H1 (cell line): ENCODE data around the gene AIG1. TPM values are rescaled to one million over a fixed set of nuclear protein-coding genes. Genes with fewer than 3 reads are reported as not detected.

Experiments
- CTCF ChIA-PET: fragments of 300-600 bp; sonication (Branson Sonifier 250); formaldehyde crosslinking; loops from one replicate; lab custom pipeline; 2021; ENCODE audit not compliant: partially characterized antibody; lab: Charles Lee
- POLR2A ChIA-PET: fragments of 300-600 bp; sonication (Branson Sonifier 250); formaldehyde crosslinking; loops from one replicate; lab custom pipeline; 2021; ENCODE audit warnings: inconsistent platforms; ENCODE audit not compliant: partially characterized antibody; lab: Charles Lee
- DNase-seq, 2 experiments: peaks; one replicate each; pipeline versions ENCODE4 v3.0.0 to v3.0.0-alpha.2; 2010 to 2022; ENCODE audit warnings: low spot score in 2 of 2, low read depth in 1 of 2, mixed read lengths in 1 of 2
- FAIRE-seq: peaks from 2 replicates; lab custom pipeline; 2011; peaks lifted over from hg19 to GRCh38; lab: Jason Lieb, UNC
- H2AFZ ChIP-seq: 2 replicates; pipeline ENCODE4 v1.8.1; 2012; ENCODE audit warnings: low read length, inconsistent platforms
- H2AK5ac ChIP-seq: 2 replicates; pipeline ENCODE4 v1.6.1; 2013; ENCODE audit warnings: low read depth, low read length
- H2BK120ac ChIP-seq: replicated peaks from 2 replicates; pipeline ENCODE3; 2013; ENCODE audit warnings: low read depth, low read length, inconsistent platforms
- H2BK12ac ChIP-seq: 2 replicates; pipeline ENCODE4 v1.6.1; 2013; ENCODE audit warnings: low read depth, low read length
- H2BK15ac ChIP-seq: 2 replicates; pipeline ENCODE4 v1.6.1; 2013; ENCODE audit warnings: low read length
- H2BK20ac ChIP-seq: 2 replicates; pipeline ENCODE4 v1.6.1; 2013; ENCODE audit warnings: low read length
- H2BK5ac ChIP-seq: 2 replicates; pipeline ENCODE4 v1.6.1; 2013; ENCODE audit warnings: low read depth, low read length
- H3K14ac ChIP-seq: 2 replicates; pipeline ENCODE4 v1.6.1; 2013; ENCODE audit warnings: inconsistent platforms; ENCODE audit not compliant: insufficient read length
- H3K18ac ChIP-seq: 2 replicates; pipeline ENCODE4 v1.6.1; 2013; ENCODE audit warnings: low read length; ENCODE audit errors: extremely low read depth
- H3K23ac ChIP-seq: 2 replicates; pipeline ENCODE4 v1.6.1; 2013; ENCODE audit warnings: inconsistent platforms; ENCODE audit not compliant: insufficient read length
- H3K23me2 ChIP-seq: 2 replicates; pipeline ENCODE4 v1.6.1; 2013; ENCODE audit warnings: low read depth, low read length
- H3K27ac ChIP-seq: 2 replicates; pipeline ENCODE4 v1.6.1; 2011; ENCODE audit warnings: low read depth, low read length, inconsistent platforms
- H3K27me3 ChIP-seq, 4 experiments: replicated peaks in 1 of 4; 1 replicate in 1 of 4; 2 replicates in 3 of 4; pipeline versions ENCODE4 v1.6.1 to v1.8.1; 2011 to 2013; ENCODE audit warnings: low read length in 3 of 4, mild to moderate bottlenecking in 3 of 4, inconsistent platforms in 2 of 4, mixed read lengths in 2 of 4, moderate library complexity in 1 of 4; ENCODE audit not compliant: control insufficient read depth in 3 of 4, insufficient read depth in 3 of 4; ENCODE audit errors: extremely low read depth in 1 of 4
- H3K36me3 ChIP-seq, 4 experiments: 2 replicates each; pipeline versions ENCODE4 v1.6.1 to v1.8.1; 2011 to 2013; ENCODE audit warnings: mild to moderate bottlenecking in 4 of 4, low read length in 3 of 4, moderate library complexity in 2 of 4, control low read depth in 1 of 4, inconsistent platforms in 1 of 4; ENCODE audit not compliant: insufficient read depth in 4 of 4, control insufficient read depth in 2 of 4
- H3K4ac ChIP-seq: replicated peaks from 2 replicates; pipeline ENCODE3; 2013; ENCODE audit warnings: low read length, low read depth, mixed read lengths, inconsistent platforms; ENCODE audit not compliant: insufficient read length
- H3K4me1 ChIP-seq, 4 experiments: replicated peaks in 1 of 4; 1 replicate in 1 of 4; 2 replicates in 3 of 4; pipeline versions ENCODE4 v1.6.1 to v1.8.1; 2011 to 2013; ENCODE audit warnings: low read length in 3 of 4, inconsistent platforms in 2 of 4, mixed read lengths in 1 of 4; ENCODE audit not compliant: insufficient read depth in 4 of 4, control insufficient read depth in 3 of 4
- H3K4me2 ChIP-seq, 2 experiments: 2 replicates each; pipeline versions ENCODE4 v1.6.1 to v1.8.1; 2011 to 2013; ENCODE audit warnings: low read depth in 2 of 2, low read length in 2 of 2, control low read depth in 1 of 2, inconsistent platforms in 1 of 2, mild to moderate bottlenecking in 1 of 2; ENCODE audit not compliant: insufficient read depth in 1 of 2
- H3K4me3 ChIP-seq, 4 experiments: fragments of 200-600, 300-600 bp in 1 of 4; sonication (generic), shearing (Covaris generic), sonication (Bioruptor Twin) in 1 of 4; 2 replicates each; pipeline versions ENCODE4 v1.5.1 to v1.8.1; 2011 to 2016; ENCODE audit warnings: low read length in 4 of 4, low read depth in 3 of 4, control low read depth in 2 of 4, inconsistent platforms in 2 of 4, mild to moderate bottlenecking in 2 of 4, mixed read lengths in 1 of 4, moderate library complexity in 1 of 4; ENCODE audit not compliant: insufficient read depth in 2 of 4; ENCODE audit errors: extremely low read depth in 1 of 4
- H3K56ac ChIP-seq: replicated peaks from 2 replicates; pipeline ENCODE3; 2013; ENCODE audit warnings: low read depth, mild to moderate bottlenecking, mixed read lengths, low read length, inconsistent platforms; ENCODE audit not compliant: insufficient read length
- H3K79me1 ChIP-seq: 2 replicates; pipeline ENCODE4 v1.6.1; 2013; ENCODE audit warnings: low read depth, low read length, control low read depth
- H3K79me2 ChIP-seq, 2 experiments: 2 replicates each; pipeline versions ENCODE4 v1.6.1 to v1.8.1; 2012 to 2013; ENCODE audit warnings: low read length in 2 of 2, mild to moderate bottlenecking in 2 of 2, inconsistent platforms in 1 of 2; ENCODE audit not compliant: insufficient read depth in 2 of 2, control insufficient read depth in 1 of 2
- H3K9ac ChIP-seq, 4 experiments: replicated peaks in 1 of 4; 1 replicate in 1 of 4; 2 replicates in 3 of 4; pipeline versions ENCODE4 v1.6.1 to v1.8.1; 2011 to 2013; ENCODE audit warnings: low read depth in 3 of 4, low read length in 3 of 4, control low read depth in 2 of 4, mild to moderate bottlenecking in 2 of 4, moderate library complexity in 2 of 4, inconsistent platforms in 1 of 4; ENCODE audit errors: extremely low read depth in 1 of 4
- H3K9me3 ChIP-seq, 2 experiments: 2 replicates each; pipeline versions ENCODE4 v1.6.1 to v1.8.1; 2012 to 2013; ENCODE audit warnings: mild to moderate bottlenecking in 2 of 2, moderate library complexity in 2 of 2, control low read depth in 1 of 2, inconsistent platforms in 1 of 2, low read depth in 1 of 2, low read length in 1 of 2, mixed read lengths in 1 of 2; ENCODE audit not compliant: insufficient read depth in 2 of 2
- H4K20me1 ChIP-seq, 2 experiments: replicated peaks in 1 of 2; 2 replicates each; pipeline versions ENCODE3 to v1.8.1; 2011 to 2013; ENCODE audit warnings: inconsistent platforms in 2 of 2, low read length in 2 of 2, mild to moderate bottlenecking in 1 of 2; ENCODE audit not compliant: insufficient read depth in 2 of 2, control insufficient read depth in 1 of 2
- H4K5ac ChIP-seq: 2 replicates; pipeline ENCODE4 v1.6.1; 2013; ENCODE audit warnings: low read length, low read depth, mixed read lengths, inconsistent platforms; ENCODE audit not compliant: insufficient read length
- H4K8ac ChIP-seq: 2 replicates; pipeline ENCODE4 v1.8.0; 2013; ENCODE audit warnings: mild to moderate bottlenecking, moderate library complexity, low read length, inconsistent platforms; ENCODE audit not compliant: insufficient read depth; ENCODE audit errors: extremely low read depth
- H4K91ac ChIP-seq: replicated peaks from 2 replicates; pipeline ENCODE3; 2013; ENCODE audit warnings: low read length, mixed read lengths, inconsistent platforms; ENCODE audit not compliant: insufficient read length
- BACH1 ChIP-seq: IDR thresholded peaks from 2 replicates; pipeline ENCODE4 v1.6.1; 2012; ENCODE audit warnings: low read length, improper control_type of control experiment
- CBX8 ChIP-seq: fragments of 300-800, 300-1000 bp; sonication (generic); IDR thresholded peaks from 2 replicates; pipeline ENCODE4 v1.7.1; 2016; ENCODE audit warnings: low read depth, low read length, borderline replicate concordance
- GTF2F1 ChIP-seq: IDR thresholded peaks from 2 replicates; pipeline ENCODE4 v1.6.1; 2012; ENCODE audit warnings: low read depth, low read length, improper control_type of control experiment, borderline replicate concordance
- NANOG ChIP-seq: IDR thresholded peaks from 2 replicates; pipeline ENCODE4 v1.6.1; 2011; ENCODE audit warnings: low read length, low read depth, mild to moderate bottlenecking, inconsistent platforms; ENCODE audit not compliant: insufficient read depth, poor library complexity, severe bottlenecking
- RBBP5 ChIP-seq: IDR thresholded peaks from 2 replicates; pipeline ENCODE4 v1.7.1; 2012; ENCODE audit warnings: low read depth, mild to moderate bottlenecking, inconsistent platforms, low read length, moderate library complexity, borderline replicate concordance
- SIX5 ChIP-seq: IDR thresholded peaks from 2 replicates; pipeline ENCODE4 v1.6.1; 2011; ENCODE audit warnings: mild to moderate bottlenecking, low read depth, low read length
- SP2 ChIP-seq: IDR thresholded peaks from 2 replicates; pipeline ENCODE4 v1.6.1; 2012; ENCODE audit warnings: mild to moderate bottlenecking, low read length, inconsistent platforms
- TCF12 ChIP-seq: IDR thresholded peaks from 2 replicates; pipeline ENCODE4 v1.6.1; 2011; ENCODE audit warnings: low read depth, mild to moderate bottlenecking, low read length
- WGBS, 2 experiments: shearing (Covaris generic) in 1 of 2; methylation state at CpG; one replicate each; pipeline versions ENCODE4 v1.1.6 to v1.1.7; 2013 to 2015; ENCODE audit warnings: low lambda C conversion rate in 2 of 2, mixed read lengths in 2 of 2, inconsistent platforms in 1 of 2, low coverage in 1 of 2, missing lambda C conversion rate in 1 of 2; ENCODE audit not compliant: insufficient replicate concordance in 2 of 2, insufficient coverage in 1 of 2, insufficient read length in 1 of 2; ENCODE audit errors: extremely low coverage in 1 of 2, missing lambda C conversion rate in 1 of 2; 5-methylcytosine and 5-hydroxymethylcytosine counted together
- polyA plus RNA-seq, 7 experiments: library from polyadenylated mRNA; depleted of rRNA in 3 of 7; stranded (reverse) in 5 of 7; unstranded in 2 of 7; fragments of >200 nt in 5 of 7; fragments of 200-250 nt in 2 of 7; gene quantifications; 1 replicate in 5 of 7; 2 replicates in 1 of 7; 4 replicates in 1 of 7; pipeline versions ENCODE4 v1.2.1 to v1.2.3, GENCODE V29; 2011 to 2013; ENCODE audit warnings: missing spikeins in 2 of 7, mixed read lengths in 2 of 7
- total RNA-seq: library from RNA; stranded (reverse); fragmentation: NEBNext Ultra II Directional; extraction: Animal tissue kit (Norgen Biotek cat#: 25700); gene quantifications from 2 replicates; pipeline ENCODE4 v1.2.1, GENCODE V29; 2021

Gene AIG1
- total and polyA plus RNA-seq, 2 of the 8 experiments (the other 6 are each of a cell fraction or from before 2014, with no cell fraction given), result 56.6 to 58.4 TPM

DNA sequence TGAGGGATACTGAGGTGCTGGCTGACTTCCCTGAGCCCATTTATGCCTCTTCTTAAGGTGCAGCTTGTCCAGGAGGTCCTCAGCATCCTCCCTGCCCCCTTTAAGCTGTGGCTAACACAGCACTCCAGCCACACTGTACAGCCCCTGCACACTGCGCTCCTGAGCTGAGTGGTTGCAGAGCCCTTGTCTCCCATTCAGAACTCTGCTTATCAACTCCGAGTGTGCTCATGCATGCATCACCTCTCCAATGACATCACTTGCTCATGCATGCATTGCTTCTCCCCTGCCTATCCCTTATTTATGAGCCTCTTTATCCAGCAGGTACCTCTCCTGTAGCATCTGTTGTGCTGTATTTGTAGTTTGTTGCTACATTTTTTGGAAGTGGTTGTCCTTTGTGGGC, 124.6 kb downstream of the AIG1 start:
- H3K4ac ChIP-seq, result no peak overlapping the region
- no peaks in the 10 kb centered on the region; the same call in 1 of the 2 replicates for H3K79me1 ChIP-seq
- no peak overlapping the region for H3K4me3 ChIP-seq
- FAIRE-seq (no peak), DNase-seq (no peak)
- no peak overlapping the region for H2BK20ac ChIP-seq
- no peak overlapping the region for H3K27ac ChIP-seq
- H2BK12ac ChIP-seq, result no peak overlapping the region
- no peak overlapping the region for H4K91ac ChIP-seq
- H2BK5ac ChIP-seq, result no peak overlapping the region
- no peak overlapping the region for H2AK5ac ChIP-seq
- H4K5ac ChIP-seq, result no peak overlapping the region
- no peaks in the 10 kb centered on the region for H3K79me2 ChIP-seq
- H3K9me3 ChIP-seq, result no peaks in the 10 kb centered on the region
- no peaks in the 10 kb centered on the region for H3K23me2 ChIP-seq
- no peaks in the 10 kb centered on the region for H3K27me3 ChIP-seq
- POLR2A ChIA-PET, result no interaction called here
- H3K56ac ChIP-seq, result no peak overlapping the region
- CTCF ChIA-PET, result interaction anchor here (1.5 kb wide), 1 partner anchor 242 kb away, joined by 4 read pairs; no protein-coding TSS in a partner anchor
- H3K36me3 ChIP-seq, result peaks cover 0 to 2% (median 0%) of the 10 kb centered on the region in 4 experiments; a peak in 2 of 8 replicates
- no peaks in the 10 kb centered on the region for H3K4me1 ChIP-seq
- no peak overlapping the region for H3K23ac ChIP-seq
- WGBS, 2 experiments, result 90% methylated on average over 2 of the region's 2 CpGs; no CpG with 5 or more reads in 1 of the 2 experiments
- H2BK120ac ChIP-seq, result no peak overlapping the region
- H2BK15ac ChIP-seq, result no peak overlapping the region
- H3K14ac ChIP-seq, result no peak overlapping the region
- no peak overlapping the region for H2AFZ ChIP-seq
- H4K20me1 ChIP-seq, result no peaks in the 10 kb centered on the region
- no peak overlapping the region for H3K18ac ChIP-seq
- H4K8ac ChIP-seq, result no peak overlapping the region
- H3K4me2 ChIP-seq, result no peak overlapping the region
- no peak overlapping the region for H3K9ac ChIP-seq
- TF ChIP-seq CBX8 (no peak), BACH1 (no peak), TCF12 (no peak), GTF2F1 (no peak), RBBP5 (no peak), SP2 (no peak), NANOG (no peak), SIX5 (no peak)
